HG03457 (cell line): Measurements from ENCODE around the gene ALDH1L1.

ENCODE experiments used
- ATAC-seq: cut with Tn5 transposase; IDR thresholded peaks from one replicate; pipeline ENCODE4 v1.9.1; 2021; ENCODE audit warnings: moderate number of reproducible peaks; ENCODE audit not compliant: unreplicated experiment

Gene ALDH1L1

GRCh38 chr3:126180477-126181397, at the start of gene ALDH1L1:
Gene ALDH1L1 (minus strand): TSS chr3:126180586. CDS start chr3:126160979, 19,607 bp downstream.
- ATAC-seq: no peak

GRCh38 chr3:126226374-126226773, 46.0 kb upstream of the ALDH1L1 start:
- ATAC-seq: no peak

GRCh38 chr3:126216416-126216815, 36.0 kb upstream of the ALDH1L1 start:
- ATAC-seq: no peak

GRCh38 chr3:126213379-126214028, 33.1 kb upstream of the ALDH1L1 start:
- no peak for ATAC-seq

- no peak for ATAC-seq
These were observed 32.4 kb upstream of the ALDH1L1 start for GRCh38 chr3:126212620-126213378.

GRCh38 chr3:126212250-126212619, 31.8 kb upstream of the ALDH1L1 start:
- ATAC-seq: no peak

- ATAC-seq: no peak
These were observed 31.2 kb upstream of the ALDH1L1 start for GRCh38 chr3:126211569-126211968.

- no peak for ATAC-seq
These were observed 30.2 kb upstream of the ALDH1L1 start for GRCh38 chr3:126210606-126211005.

GRCh38 chr3:126209741-126210140, 29.4 kb upstream of the ALDH1L1 start:
- no peak for ATAC-seq

- no peak for ATAC-seq
These were observed 28.3 kb upstream of the ALDH1L1 start for GRCh38 chr3:126208606-126209256.

GRCh38 chr3:126208182-126208581, 27.8 kb upstream of the ALDH1L1 start:
- ATAC-seq: no peak

- no peak for ATAC-seq
These were observed 26.8 kb upstream of the ALDH1L1 start for GRCh38 chr3:126207166-126207565.

- no peak for ATAC-seq
These were observed 25.6 kb upstream of the ALDH1L1 start for GRCh38 chr3:126205717-126206655.

GRCh38 chr3:126202680-126203079, 22.3 kb upstream of the ALDH1L1 start:
- no peak for ATAC-seq

- no peak for ATAC-seq
These were observed 21.9 kb upstream of the ALDH1L1 start for GRCh38 chr3:126202276-126202675.

GRCh38 chr3:126201168-126201567, 20.8 kb upstream of the ALDH1L1 start:
- no peak for ATAC-seq

- no peak for ATAC-seq
These were observed 20.1 kb upstream of the ALDH1L1 start for GRCh38 chr3:126200534-126200933.

- ATAC-seq: no peak
These were observed 18.9 kb upstream of the ALDH1L1 start for GRCh38 chr3:126199256-126199655.

- ATAC-seq: no peak
These were observed 17.6 kb upstream of the ALDH1L1 start for GRCh38 chr3:126197854-126198584.
